NT2/D1 (cell line): ENCODE measurements around the gene APOA5.

Source experiments
- SUZ12 ChIP-seq: IDR thresholded peaks from 2 replicates; pipeline ENCODE4 v1.6.1; 2011; ENCODE audit not compliant: insufficient read length, insufficient read depth; ENCODE audit errors: extremely low read depth
- YY1 ChIP-seq: IDR thresholded peaks from 2 replicates; pipeline ENCODE4 v1.6.1; 2011; ENCODE audit not compliant: insufficient read length, insufficient read depth

GRCh38 chr11:116832350-116833290 is 40.9 kb upstream of the APOA5 start:
- no peak for TF ChIP-seq SUZ12
- TF ChIP-seq YY1: no peak
